HL-60 (cell line): ENCODE data around the gene SPC25.

Experiments
- CTCF ChIP-seq: IDR thresholded peaks from one replicate; pipeline ENCODE4 v1.5.1; 2011; ENCODE audit warnings: low read length, control low read depth, inconsistent platforms; ENCODE audit not compliant: insufficient read depth
- GABPA ChIP-seq: IDR thresholded peaks from 2 replicates; pipeline ENCODE4 v1.6.1; 2012; ENCODE audit warnings: low read depth
- POLR2AphosphoS5 ChIP-seq: IDR thresholded peaks from 2 replicates; pipeline ENCODE4 v1.6.1; 2012; ENCODE audit warnings: low read depth
- REST ChIP-seq: IDR thresholded peaks from 2 replicates; pipeline ENCODE4 v1.6.1; 2012; ENCODE audit warnings: low read depth; ENCODE audit not compliant: insufficient replicate concordance
- SPI1 ChIP-seq: IDR thresholded peaks from 2 replicates; pipeline ENCODE4 v1.6.1; 2012; ENCODE audit warnings: low read depth, mild to moderate bottlenecking, borderline replicate concordance

- TF ChIP-seq CTCF, result no peak
- no peak for TF ChIP-seq POLR2AphosphoS5
- no peak for TF ChIP-seq REST
- no peak for TF ChIP-seq GABPA
- TF ChIP-seq SPI1, result no peak
Measured at GRCh38 chr2:168835969-168836368, 54.3 kb downstream of the SPC25 start.
